ENCODE measurements around the gene ASB18. TPM values are rescaled to one million over a fixed set of nuclear protein-coding genes. Genes with fewer than 3 reads are reported as not detected.

The ASB18 gene
- total and polyA plus RNA-seq, 2 donors from 2014 or later, result not detected

- FAIRE-seq (no peak), DNase-seq (no peak)
- intact Hi-C loops (cut with DNase I), result no loop called here
- no peaks in the 10 kb centered on the region for H3K9me3 ChIP-seq (ENCODE audit: control insufficient read depth in 2 of 3, insufficient read depth in 1 of 3, low read length in 3 of 3)
- no peaks in the 10 kb centered on the region for H3K27me3 ChIP-seq (ENCODE audit: control insufficient read depth, insufficient read depth, low read length)
- no peaks in the 10 kb centered on the region for H3K36me3 ChIP-seq (ENCODE audit: control insufficient read depth in 2 of 3, insufficient read depth in 3 of 3, low read length in 3 of 3)
- no peak overlapping the region for H3K9ac ChIP-seq (ENCODE audit: low read length in 3 of 3)
- TF ChIP-seq, protein P1, sequence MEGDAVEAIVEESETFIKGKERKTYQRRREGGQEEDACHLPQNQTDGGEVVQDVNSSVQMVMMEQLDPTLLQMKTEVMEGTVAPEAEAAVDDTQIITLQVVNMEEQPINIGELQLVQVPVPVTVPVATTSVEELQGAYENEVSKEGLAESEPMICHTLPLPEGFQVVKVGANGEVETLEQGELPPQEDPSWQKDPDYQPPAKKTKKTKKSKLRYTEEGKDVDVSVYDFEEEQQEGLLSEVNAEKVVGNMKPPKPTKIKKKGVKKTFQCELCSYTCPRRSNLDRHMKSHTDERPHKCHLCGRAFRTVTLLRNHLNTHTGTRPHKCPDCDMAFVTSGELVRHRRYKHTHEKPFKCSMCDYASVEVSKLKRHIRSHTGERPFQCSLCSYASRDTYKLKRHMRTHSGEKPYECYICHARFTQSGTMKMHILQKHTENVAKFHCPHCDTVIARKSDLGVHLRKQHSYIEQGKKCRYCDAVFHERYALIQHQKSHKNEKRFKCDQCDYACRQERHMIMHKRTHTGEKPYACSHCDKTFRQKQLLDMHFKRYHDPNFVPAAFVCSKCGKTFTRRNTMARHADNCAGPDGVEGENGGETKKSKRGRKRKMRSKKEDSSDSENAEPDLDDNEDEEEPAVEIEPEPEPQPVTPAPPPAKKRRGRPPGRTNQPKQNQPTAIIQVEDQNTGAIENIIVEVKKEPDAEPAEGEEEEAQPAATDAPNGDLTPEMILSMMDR (IDR thresholded peaks at IDR 0.05; ENCODE audit: borderline replicate concordance, extremely low read depth, insufficient read depth), result no peak
- no peak overlapping the region for H3K27ac ChIP-seq (ENCODE audit: low read depth in 2 of 2, low read length in 2 of 2)
- H3K4me1 ChIP-seq (ENCODE audit: control insufficient read depth in 2 of 3, insufficient read depth in 2 of 3, low read depth in 1 of 3, low read length in 3 of 3), result no peaks in the 10 kb centered on the region
- no peak overlapping the region for H3K4me3 ChIP-seq (ENCODE audit: low read length in 3 of 3)
Measured at GRCh38 chr2:236298924-236299475, 34.8 kb upstream of the ASB18 start.

DNA sequence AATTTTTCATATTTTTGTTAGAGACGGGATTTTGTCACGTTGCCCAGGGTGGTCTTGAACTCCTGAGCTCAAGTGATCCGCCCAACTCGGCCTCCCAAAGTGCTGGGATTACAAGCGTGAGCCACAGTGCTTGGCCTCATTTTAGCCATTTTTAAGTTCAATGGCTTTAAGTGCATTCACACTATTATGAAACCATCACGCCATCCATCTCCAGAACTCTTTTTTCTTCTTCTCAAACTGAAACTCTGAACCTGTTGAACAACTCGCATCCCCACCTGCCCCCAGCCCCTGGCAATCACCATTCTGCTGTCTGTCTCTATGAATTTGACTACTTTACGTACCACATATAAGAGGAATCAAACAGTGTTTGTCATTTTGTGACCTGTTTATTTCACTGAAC lies 31.3 kb upstream of the ASB18 start:
- TF ChIP-seq, protein P1 (IDR thresholded peaks at IDR 0.05; ENCODE audit: borderline replicate concordance, extremely low read depth, insufficient read depth), result no peak
- no peak overlapping the region for H3K4me3 ChIP-seq (ENCODE audit: low read length in 3 of 3)
- H3K4me1 ChIP-seq (ENCODE audit: control insufficient read depth in 2 of 3, insufficient read depth in 2 of 3, low read depth in 1 of 3, low read length in 3 of 3), result no peaks in the 10 kb centered on the region
- H3K9me3 ChIP-seq (ENCODE audit: control insufficient read depth in 2 of 3, insufficient read depth in 1 of 3, low read length in 3 of 3), result no peaks in the 10 kb centered on the region
- H3K27me3 ChIP-seq (ENCODE audit: control insufficient read depth, insufficient read depth, low read length), result no peaks in the 10 kb centered on the region
- H3K27ac ChIP-seq (ENCODE audit: low read depth in 2 of 2, low read length in 2 of 2), result no peak overlapping the region
- DNase-seq (no peak), FAIRE-seq (no peak)
- intact Hi-C loops (cut with DNase I), result no loop called here
- no peak overlapping the region for H3K9ac ChIP-seq (ENCODE audit: low read length in 3 of 3)
- H3K36me3 ChIP-seq (ENCODE audit: control insufficient read depth in 2 of 3, insufficient read depth in 3 of 3, low read length in 3 of 3), result no peaks in the 10 kb centered on the region

DNA sequence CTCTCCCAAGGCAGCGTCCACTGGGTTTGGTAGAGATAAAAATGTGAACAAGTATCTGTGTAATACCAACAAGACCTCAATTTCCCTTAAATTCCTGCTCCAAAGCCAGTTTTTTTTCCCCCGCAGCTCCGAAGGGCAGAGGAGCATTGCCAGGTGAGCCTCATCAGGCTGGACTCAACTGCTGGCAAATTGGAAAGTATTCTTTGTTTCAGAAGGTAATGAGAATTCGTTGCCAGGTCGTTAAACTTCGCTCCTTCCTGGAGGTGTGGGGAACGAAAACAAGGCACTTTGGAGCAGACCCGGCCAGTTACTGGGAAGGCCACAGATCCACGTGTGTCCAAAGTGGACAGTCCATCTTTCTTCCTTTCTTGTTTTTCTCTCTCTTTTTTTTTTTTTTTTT lies 30.4 kb upstream of the ASB18 start:
- no peaks in the 10 kb centered on the region for H3K27me3 ChIP-seq (ENCODE audit: control insufficient read depth, insufficient read depth, low read length)
- H3K9me3 ChIP-seq (ENCODE audit: control insufficient read depth in 2 of 3, insufficient read depth in 1 of 3, low read length in 3 of 3), result no peaks in the 10 kb centered on the region
- no peaks in the 10 kb centered on the region for H3K36me3 ChIP-seq (ENCODE audit: control insufficient read depth in 2 of 3, insufficient read depth in 3 of 3, low read length in 3 of 3)
- H3K4me1 ChIP-seq (ENCODE audit: control insufficient read depth in 2 of 3, insufficient read depth in 2 of 3, low read depth in 1 of 3, low read length in 3 of 3), result no peaks in the 10 kb centered on the region
- FAIRE-seq (no peak), DNase-seq (no peak)
- no peak overlapping the region for H3K4me3 ChIP-seq (ENCODE audit: low read length in 3 of 3)
- intact Hi-C loops (cut with DNase I), result no loop called here
- H3K27ac ChIP-seq (ENCODE audit: low read depth in 2 of 2, low read length in 2 of 2), result no peak overlapping the region
- TF ChIP-seq, protein P1 (IDR thresholded peaks at IDR 0.05; ENCODE audit: borderline replicate concordance, extremely low read depth, insufficient read depth), result no peak
- no peak overlapping the region for H3K9ac ChIP-seq (ENCODE audit: low read length in 3 of 3)

Data from kidney (tissue), 14 donors.